ENCODE data around the gene OR52E2.
"Not testable (repeated sequence)": the region's sequence is repeated elsewhere in the genome, so short reads cannot be mapped to it uniquely, and the experiment has no call there.

Gene OR52E2

DNA sequence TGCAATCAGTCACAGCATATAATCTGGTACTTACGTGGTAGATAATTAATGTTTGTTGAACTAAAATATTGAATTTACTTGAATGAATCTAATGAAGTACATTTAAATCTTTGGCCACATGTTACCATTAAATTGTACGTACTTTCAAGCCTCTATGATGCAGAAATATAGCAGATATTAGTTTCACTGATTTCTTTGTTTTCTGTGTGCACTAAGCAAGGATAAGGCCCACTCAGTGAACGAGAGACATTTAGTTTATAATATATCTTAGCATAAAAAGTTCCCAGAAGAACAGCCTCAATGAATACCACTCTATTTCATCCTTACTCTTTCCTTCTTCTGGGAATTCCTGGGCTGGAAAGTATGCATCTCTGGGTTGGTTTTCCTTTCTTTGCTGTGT is 9.8 kb upstream of the OR52E2 start, which contains the start of gene OR52E1:
Gene OR52E1, plus strand, starts transcription at position 301 of the 400 bp plus-strand sequence.
- Histone ChIP-seq H3K9me3 (ENCODE audit: control insufficient read depth, insufficient read depth, low read length) (no peaks in the 10 kb centered on the region), H3K4me1 (ENCODE audit: control insufficient read depth, insufficient read depth, low read length) (no peaks in the 10 kb centered on the region)
- WGBS (ENCODE audit: insufficient coverage, insufficient read length): no CpG with 5 or more reads among the region's 3 CpGs

GRCh38 chr11:5065027-5065426 is 5.6 kb upstream of the OR52E2 start:
- no peak for DNase-seq (ENCODE audit: low read depth, low spot score)
- no peak overlapping the region for H3K27ac ChIP-seq (ENCODE audit: low read length)
- H3K4me3 ChIP-seq (ENCODE audit: low read length): no peak overlapping the region
- H3K27me3 ChIP-seq (ENCODE audit: control insufficient read depth, insufficient read depth, low read length): no peaks in the 10 kb centered on the region
- H3K36me3 ChIP-seq (ENCODE audit: control insufficient read depth, insufficient read depth, low read length): no peaks in the 10 kb centered on the region
- no peaks in the 10 kb centered on the region for H3K9me3 ChIP-seq (ENCODE audit: control insufficient read depth, insufficient read depth, low read length)
- no CpG with 5 or more reads among the region's 1 CpG for WGBS (ENCODE audit: insufficient coverage, insufficient read length)
- no peaks in the 10 kb centered on the region for H3K4me1 ChIP-seq (ENCODE audit: control insufficient read depth, insufficient read depth, low read length)

More for the DNA sequence above, 9.8 kb upstream of the OR52E2 start, which contains the start of gene OR52E1:
- Histone ChIP-seq H3K36me3 (ENCODE audit: control insufficient read depth, insufficient read depth, low read length) (no peaks in the 10 kb centered on the region), H3K27ac (ENCODE audit: low read length) (no peak within 1 kb of the TSS), H3K27me3 (ENCODE audit: control insufficient read depth, insufficient read depth, low read length) (no peaks in the 10 kb centered on the region), H3K4me3 (ENCODE audit: low read length) (no peak within 1 kb of the TSS)
- DNase-seq (ENCODE audit: low read depth, low spot score): no peak

DNA sequence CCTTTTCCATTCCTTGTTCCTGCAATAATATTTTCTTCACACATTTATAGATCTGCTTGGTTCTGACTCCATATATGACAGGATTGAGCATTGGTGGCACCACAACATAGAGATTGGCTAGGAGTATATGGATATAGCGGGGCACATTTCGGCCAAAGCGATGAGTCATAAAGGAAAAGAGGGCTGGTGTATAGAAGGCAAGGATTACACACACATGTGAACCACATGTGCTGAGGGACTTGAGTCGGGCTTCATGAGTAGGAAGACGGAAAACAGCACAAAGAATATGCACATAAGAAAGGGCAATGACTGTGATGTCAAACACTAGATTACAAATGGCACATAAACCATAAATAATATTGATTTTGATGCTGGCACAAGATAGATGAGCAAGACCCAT is 748 bp downstream of the OR52E2 start:
- not testable (repeated sequence) for H3K4me3 ChIP-seq (ENCODE audit: low read length); H3K27me3 ChIP-seq (ENCODE audit: control insufficient read depth, insufficient read depth, low read length); H3K27ac ChIP-seq (ENCODE audit: low read length); H3K9me3 ChIP-seq (ENCODE audit: control insufficient read depth, insufficient read depth, low read length); H3K36me3 ChIP-seq (ENCODE audit: control insufficient read depth, insufficient read depth, low read length); H3K4me1 ChIP-seq (ENCODE audit: control insufficient read depth, insufficient read depth, low read length); DNase-seq (ENCODE audit: low read depth, low spot score)
- WGBS (ENCODE audit: insufficient coverage, insufficient read length): no CpG with 5 or more reads among the region's 5 CpGs

- DNase-seq (ENCODE audit: low read depth, low spot score): no peak
- H3K27ac ChIP-seq (ENCODE audit: low read length): no peak overlapping the region
- no peaks in the 10 kb centered on the region for H3K36me3 ChIP-seq (ENCODE audit: control insufficient read depth, insufficient read depth, low read length)
- H3K4me1 ChIP-seq (ENCODE audit: control insufficient read depth, insufficient read depth, low read length): no peaks in the 10 kb centered on the region
- no peaks in the 10 kb centered on the region for H3K9me3 ChIP-seq (ENCODE audit: control insufficient read depth, insufficient read depth, low read length)
- no peaks in the 10 kb centered on the region for H3K27me3 ChIP-seq (ENCODE audit: control insufficient read depth, insufficient read depth, low read length)
- no CpG with 5 or more reads among the region's 15 CpGs for WGBS (ENCODE audit: insufficient coverage, insufficient read length)
- no peak overlapping the region for H3K4me3 ChIP-seq (ENCODE audit: low read length)
Observed at GRCh38 chr11:5046754-5047330, 12.6 kb downstream of the OR52E2 start.

DNA sequence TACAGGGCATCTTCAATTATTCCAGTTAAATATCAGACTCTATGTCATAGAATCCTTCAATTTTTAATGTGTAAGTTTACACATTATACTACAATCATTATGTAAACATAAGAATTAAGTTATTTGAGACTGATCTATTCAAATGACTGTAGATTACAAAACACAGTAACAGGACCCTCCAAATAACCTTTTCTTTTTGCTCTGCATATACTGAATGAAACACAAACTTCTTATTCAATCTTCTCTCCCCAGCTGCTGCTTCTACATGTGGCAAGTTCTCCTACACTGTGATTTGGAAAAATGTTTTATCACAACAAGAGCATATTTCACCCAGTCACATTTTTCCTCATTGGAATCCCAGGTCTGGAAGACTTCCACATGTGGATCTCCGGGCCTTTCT is 13.2 kb downstream of the OR52E2 start, which contains the start of gene OR52J3:
Gene OR52J3, plus strand, starts transcription at position 301 of the 400 bp plus-strand sequence. Its CDS starts 0 bp downstream, at position 301.
- no peaks in the 10 kb centered on the region for H3K9me3 ChIP-seq (ENCODE audit: control insufficient read depth, insufficient read depth, low read length)

DNA sequence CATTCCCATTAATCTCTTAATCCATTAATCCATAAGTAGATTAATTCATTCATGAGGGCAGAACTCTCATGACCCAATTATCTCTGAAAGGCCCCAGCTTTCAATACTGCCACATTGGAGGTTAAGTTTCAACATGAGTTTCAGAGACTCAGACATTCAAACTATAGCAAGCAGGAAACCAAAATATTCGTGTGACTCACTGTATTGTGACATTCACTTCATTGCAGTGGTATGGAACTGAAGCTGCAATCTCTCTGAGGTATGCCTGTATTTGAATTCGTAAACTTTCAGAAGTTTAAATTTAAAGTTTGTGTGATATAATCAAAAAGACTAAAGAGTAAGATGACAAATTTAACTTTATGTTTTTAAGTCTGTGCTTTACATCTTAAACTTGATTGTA is 16.0 kb downstream of the OR52E2 start:
- H3K9me3 ChIP-seq (ENCODE audit: control insufficient read depth, insufficient read depth, low read length): no peaks in the 10 kb centered on the region
- H3K27me3 ChIP-seq (ENCODE audit: control insufficient read depth, insufficient read depth, low read length): no peaks in the 10 kb centered on the region
- H3K4me1 ChIP-seq (ENCODE audit: control insufficient read depth, insufficient read depth, low read length): no peaks in the 10 kb centered on the region
- no CpG with 5 or more reads among the region's 2 CpGs for WGBS (ENCODE audit: insufficient coverage, insufficient read length)
- H3K27ac ChIP-seq (ENCODE audit: low read length): no peak overlapping the region
- no peak for DNase-seq (ENCODE audit: low read depth, low spot score)
- H3K36me3 ChIP-seq (ENCODE audit: control insufficient read depth, insufficient read depth, low read length): no peaks in the 10 kb centered on the region
- H3K4me3 ChIP-seq (ENCODE audit: low read length): no peak overlapping the region

More for the DNA sequence above, 13.2 kb downstream of the OR52E2 start, which contains the start of gene OR52J3:
- DNase-seq (ENCODE audit: low read depth, low spot score): no peak
- H3K27me3 ChIP-seq (ENCODE audit: control insufficient read depth, insufficient read depth, low read length): no peaks in the 10 kb centered on the region
- no CpG with 5 or more reads among the region's 1 CpG for WGBS (ENCODE audit: insufficient coverage, insufficient read length)
- no peaks in the 10 kb centered on the region for H3K4me1 ChIP-seq (ENCODE audit: control insufficient read depth, insufficient read depth, low read length)
- H3K27ac ChIP-seq (ENCODE audit: low read length): no peak within 1 kb of the TSS
- no peak within 1 kb of the TSS for H3K4me3 ChIP-seq (ENCODE audit: low read length)
- H3K36me3 ChIP-seq (ENCODE audit: control insufficient read depth, insufficient read depth, low read length): no peaks in the 10 kb centered on the region

DNA sequence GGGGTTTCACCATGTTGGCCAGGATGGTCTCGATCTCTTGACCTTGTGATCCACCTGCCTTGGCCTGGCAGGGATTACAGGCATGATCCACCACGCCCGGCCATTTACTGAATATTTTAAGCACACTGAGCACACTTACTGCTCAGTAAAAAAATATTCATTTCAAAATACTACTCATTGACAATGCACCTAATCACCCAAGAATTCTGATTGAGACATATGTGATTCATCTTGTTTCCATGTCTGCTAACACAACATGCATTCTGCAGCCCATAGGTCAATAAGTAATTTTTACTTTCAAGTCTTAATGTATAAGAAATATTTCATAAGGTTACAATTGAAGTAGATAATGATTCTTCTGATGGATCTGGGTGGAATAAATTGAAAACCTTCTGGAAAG is 17.3 kb downstream of the OR52E2 start:
- no peaks in the 10 kb centered on the region for H3K4me1 ChIP-seq (ENCODE audit: control insufficient read depth, insufficient read depth, low read length)
- no peak overlapping the region for H3K4me3 ChIP-seq (ENCODE audit: low read length)
- no peak for DNase-seq (ENCODE audit: low read depth, low spot score)
- no peaks in the 10 kb centered on the region for H3K36me3 ChIP-seq (ENCODE audit: control insufficient read depth, insufficient read depth, low read length)
- H3K27me3 ChIP-seq (ENCODE audit: control insufficient read depth, insufficient read depth, low read length): no peaks in the 10 kb centered on the region
- H3K27ac ChIP-seq (ENCODE audit: low read length): no peak overlapping the region
- H3K9me3 ChIP-seq (ENCODE audit: control insufficient read depth, insufficient read depth, low read length): no peaks in the 10 kb centered on the region
- no CpG with 5 or more reads among the region's 3 CpGs for WGBS (ENCODE audit: insufficient coverage, insufficient read length)

- Histone ChIP-seq H3K4me1 (ENCODE audit: control insufficient read depth, insufficient read depth, low read length) (no peaks in the 10 kb centered on the region), H3K4me3 (ENCODE audit: low read length) (no peak overlapping the region), H3K9me3 (ENCODE audit: control insufficient read depth, insufficient read depth, low read length) (no peaks in the 10 kb centered on the region), H3K27ac (ENCODE audit: low read length) (no peak overlapping the region), H3K27me3 (ENCODE audit: control insufficient read depth, insufficient read depth, low read length) (no peaks in the 10 kb centered on the region), H3K36me3 (ENCODE audit: control insufficient read depth, insufficient read depth, low read length) (no peaks in the 10 kb centered on the region)
- WGBS (ENCODE audit: insufficient coverage, insufficient read length): no CpG with 5 or more reads among the region's 4 CpGs
- DNase-seq (ENCODE audit: low read depth, low spot score): no peak
Observed at GRCh38 chr11:5040876-5041275, 18.6 kb downstream of the OR52E2 start.

DNA sequence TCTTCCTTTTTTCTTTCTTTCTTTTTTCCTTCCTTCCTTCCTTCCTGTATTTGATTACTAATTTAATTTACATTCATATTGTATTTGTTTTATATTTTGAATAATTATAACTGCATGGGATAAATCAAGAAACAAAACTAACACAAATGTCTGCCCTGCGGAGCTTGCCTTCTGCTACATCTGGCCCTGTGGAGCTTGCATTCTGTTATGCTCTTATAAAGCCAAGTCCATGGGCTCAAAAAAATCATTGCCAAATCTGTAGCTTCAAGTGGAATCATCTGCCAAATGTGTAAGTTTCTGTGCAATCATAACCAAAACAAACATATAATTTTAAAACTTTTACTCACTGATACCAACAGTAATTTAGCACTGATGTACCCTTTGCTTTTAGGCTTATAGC is 21.1 kb downstream of the OR52E2 start:
- Histone ChIP-seq H3K27ac (ENCODE audit: low read length) (no peak overlapping the region), H3K4me3 (ENCODE audit: low read length) (no peak overlapping the region), H3K4me1 (ENCODE audit: control insufficient read depth, insufficient read depth, low read length) (no peaks in the 10 kb centered on the region), H3K9me3 (ENCODE audit: control insufficient read depth, insufficient read depth, low read length) (no peaks in the 10 kb centered on the region), H3K27me3 (ENCODE audit: control insufficient read depth, insufficient read depth, low read length) (no peaks in the 10 kb centered on the region), H3K36me3 (ENCODE audit: control insufficient read depth, insufficient read depth, low read length) (no peaks in the 10 kb centered on the region)
- no peak for DNase-seq (ENCODE audit: low read depth, low spot score)
- WGBS (ENCODE audit: insufficient coverage, insufficient read length): no CpG with 5 or more reads among the region's 1 CpG

DNA sequence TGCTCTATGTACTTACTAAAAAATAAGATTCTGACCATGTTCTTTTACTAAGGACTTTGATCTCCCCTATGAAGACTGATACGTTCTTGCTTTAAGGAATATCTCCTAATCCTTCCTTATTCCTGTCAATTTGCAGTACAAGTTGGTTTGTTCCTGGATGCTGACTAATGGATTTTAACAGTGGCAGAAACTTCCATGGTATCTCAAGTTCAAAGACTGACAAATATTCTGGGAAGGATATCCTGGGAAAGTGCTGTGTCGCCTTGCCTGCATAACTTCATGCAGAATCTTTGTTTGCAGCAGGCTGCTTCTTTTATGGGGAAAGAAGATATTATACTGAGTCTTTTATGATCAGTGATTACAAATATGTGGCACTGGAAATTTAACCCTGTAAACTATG is 21.5 kb downstream of the OR52E2 start:
- Histone ChIP-seq H3K27me3 (ENCODE audit: control insufficient read depth, insufficient read depth, low read length) (no peaks in the 10 kb centered on the region), H3K4me3 (ENCODE audit: low read length) (no peak overlapping the region), H3K27ac (ENCODE audit: low read length) (no peak overlapping the region), H3K9me3 (ENCODE audit: control insufficient read depth, insufficient read depth, low read length) (no peaks in the 10 kb centered on the region), H3K36me3 (ENCODE audit: control insufficient read depth, insufficient read depth, low read length) (no peaks in the 10 kb centered on the region), H3K4me1 (ENCODE audit: control insufficient read depth, insufficient read depth, low read length) (no peaks in the 10 kb centered on the region)
- WGBS (ENCODE audit: insufficient coverage, insufficient read length): no CpG with 5 or more reads among the region's 2 CpGs
- no peak for DNase-seq (ENCODE audit: low read depth, low spot score)

GRCh38 chr11:5036669-5037068 is 22.8 kb downstream of the OR52E2 start:
- Histone ChIP-seq H3K4me3 (ENCODE audit: low read length) (no peak overlapping the region), H3K27me3 (ENCODE audit: control insufficient read depth, insufficient read depth, low read length) (no peaks in the 10 kb centered on the region), H3K9me3 (ENCODE audit: control insufficient read depth, insufficient read depth, low read length) (no peaks in the 10 kb centered on the region), H3K36me3 (ENCODE audit: control insufficient read depth, insufficient read depth, low read length) (no peaks in the 10 kb centered on the region), H3K4me1 (ENCODE audit: control insufficient read depth, insufficient read depth, low read length) (no peaks in the 10 kb centered on the region), H3K27ac (ENCODE audit: low read length) (no peak overlapping the region)
- no peak for DNase-seq (ENCODE audit: low read depth, low spot score)
- no CpG with 5 or more reads among the region's 2 CpGs for WGBS (ENCODE audit: insufficient coverage, insufficient read length)
